GM18519 (cell line): Measurements from ENCODE around the gene UBA6.
A peak's percentile ranks its signal among the peaks of the same experiment; 100 is the strongest.
"Not testable (repeated sequence)": the region's sequence is repeated elsewhere in the genome, so short reads cannot be mapped to it uniquely, and the experiment has no call there.

Source experiments
- ATAC-seq: cut with Tn5 transposase; IDR thresholded peaks from one replicate; pipeline ENCODE4 v1.9.1; 2021; ENCODE audit warnings: mild to moderate bottlenecking, moderate library complexity; ENCODE audit not compliant: unreplicated experiment, low FRiP score

UBA6 gene

GRCh38 chr4:67700738-67701516 is at the start of gene UBA6:
Gene UBA6 (minus strand): TSS chr4:67701155. CDS start chr4:67701119, 36 bp downstream.
- ATAC-seq = peak; percentile 97

GRCh38 chr4:67750691-67751090 is 49.7 kb upstream of the UBA6 start:
- no peak for ATAC-seq

- ATAC-seq = no peak
Measured at GRCh38 chr4:67749286-67749685, 48.3 kb upstream of the UBA6 start.

DNA sequence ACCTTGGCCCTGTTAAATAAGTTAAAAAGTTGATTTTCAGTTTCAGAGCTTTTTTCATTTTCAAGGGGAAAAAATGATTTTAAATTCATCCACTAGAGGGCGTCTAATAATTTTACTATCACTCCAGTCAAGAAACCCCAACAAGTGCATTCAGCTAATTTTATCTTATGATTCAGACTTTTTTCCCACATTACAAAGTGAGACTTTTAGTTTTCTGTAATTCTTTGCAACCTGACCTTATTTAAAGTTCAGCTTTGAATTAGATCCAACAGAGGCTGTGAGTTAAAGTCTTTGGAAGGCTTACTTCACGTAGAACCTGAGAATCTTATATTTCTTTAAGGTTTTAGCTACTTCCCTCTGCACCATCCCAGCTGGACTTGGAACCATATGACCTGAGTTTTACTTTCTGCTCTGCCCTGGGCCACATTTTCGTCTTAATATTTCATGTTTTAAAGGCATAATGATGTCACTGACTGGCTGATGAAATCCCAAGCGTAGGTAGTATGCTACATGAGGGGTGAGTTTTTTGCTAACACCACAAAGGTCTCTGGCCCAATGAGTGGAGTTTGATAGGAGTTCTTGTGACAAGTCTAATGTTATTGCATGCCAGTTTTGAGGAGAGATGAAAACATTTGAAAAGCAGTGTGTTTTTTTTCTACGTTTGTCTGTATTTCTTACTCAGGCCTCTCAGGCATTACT is 46.0 kb upstream of the UBA6 start:
- ATAC-seq = no peak

GRCh38 chr4:67744561-67745283 is 43.8 kb upstream of the UBA6 start:
- no peak for ATAC-seq

DNA sequence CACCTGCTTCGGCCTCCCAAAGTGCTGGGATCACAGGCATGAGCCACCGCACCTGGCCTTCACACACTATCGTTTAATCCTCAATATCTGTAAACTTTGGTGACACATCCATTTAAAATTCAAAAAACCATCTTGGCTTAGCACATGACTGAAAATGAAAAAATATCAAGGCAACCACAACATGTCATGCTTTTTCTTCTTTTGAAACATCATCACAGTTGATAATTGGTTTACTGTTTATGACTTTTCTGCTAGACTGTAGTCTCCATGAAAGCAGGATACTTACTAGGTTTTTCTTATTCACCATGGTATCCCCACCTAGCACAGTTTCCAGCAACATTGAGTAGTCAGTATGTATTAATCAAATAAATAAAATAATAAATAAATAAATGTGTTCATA is 42.2 kb upstream of the UBA6 start:
- no peak for ATAC-seq

DNA sequence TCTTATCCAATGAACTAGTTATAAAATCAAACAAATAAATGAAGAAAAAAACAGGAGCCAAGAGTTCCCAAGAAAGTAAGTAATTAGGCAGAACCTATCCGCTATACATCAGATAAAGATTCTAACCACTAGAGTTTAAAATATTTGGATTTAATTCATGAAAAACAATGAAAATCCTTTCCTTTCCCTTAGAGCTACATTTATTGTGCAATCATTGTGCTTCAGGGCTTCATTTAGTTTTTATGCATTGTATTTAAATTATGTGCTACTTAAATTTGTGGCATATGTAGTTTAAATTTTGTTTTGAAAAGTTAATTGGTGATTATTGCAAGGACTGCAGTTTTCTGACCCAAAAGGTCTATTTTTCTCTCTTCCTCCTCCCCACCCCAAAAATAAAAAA is 35.3 kb upstream of the UBA6 start:
- ATAC-seq = no peak

- no peak for ATAC-seq
Measured at GRCh38 chr4:67735325-67735724, 34.4 kb upstream of the UBA6 start.

DNA sequence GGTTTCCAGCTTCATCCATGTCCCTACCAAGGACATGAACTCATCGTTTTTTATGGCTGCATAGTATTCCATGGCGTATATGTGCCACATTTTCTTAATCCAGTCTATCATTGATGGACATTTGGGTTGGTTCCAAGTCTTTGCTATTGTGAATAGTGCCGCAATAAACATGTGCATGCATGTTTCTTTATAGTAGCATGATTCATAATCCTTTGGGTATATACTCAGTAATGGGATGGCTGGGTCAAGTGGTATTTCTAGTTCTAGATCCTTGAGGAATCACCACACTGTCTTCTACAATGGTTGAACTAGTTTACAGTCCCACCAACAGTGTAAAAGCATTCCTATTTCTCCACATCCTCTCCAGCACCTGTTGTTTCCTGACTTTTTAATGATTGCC is 29.6 kb upstream of the UBA6 start:
- not testable (repeated sequence) for ATAC-seq

DNA sequence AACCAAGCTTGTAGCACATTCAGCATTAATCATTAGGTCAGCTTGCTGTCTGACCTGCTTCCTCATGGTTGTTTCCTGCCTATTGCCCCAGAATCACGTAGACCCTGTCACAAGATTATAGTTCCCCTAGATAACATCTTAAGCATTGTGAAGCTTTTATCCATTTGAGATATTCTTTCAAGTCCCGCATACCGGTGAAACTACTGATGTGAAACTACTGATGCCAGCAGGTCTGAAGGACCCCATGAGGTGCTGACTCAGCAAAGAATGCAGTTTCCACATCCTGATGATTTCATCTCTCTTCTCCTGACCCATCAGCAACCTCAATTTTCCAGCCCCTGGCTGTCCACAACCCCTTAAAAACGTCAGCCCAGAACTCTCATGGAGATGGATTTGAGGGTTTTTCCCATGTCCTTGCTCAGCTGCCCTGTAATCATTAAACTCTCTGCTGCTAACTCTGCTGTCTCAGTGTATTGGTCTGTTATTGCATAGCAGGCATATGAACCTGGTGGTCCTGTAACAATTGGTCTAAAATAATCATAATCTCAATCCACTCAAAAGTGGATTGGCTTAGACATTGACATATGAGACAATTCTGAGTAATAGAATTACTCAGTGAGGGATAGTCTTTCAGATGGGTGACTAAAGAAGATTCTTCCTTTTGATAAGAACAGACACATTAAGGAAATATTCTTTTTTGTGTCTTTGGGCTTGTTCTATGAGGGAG is 26.3 kb upstream of the UBA6 start:
- ATAC-seq = no peak

DNA sequence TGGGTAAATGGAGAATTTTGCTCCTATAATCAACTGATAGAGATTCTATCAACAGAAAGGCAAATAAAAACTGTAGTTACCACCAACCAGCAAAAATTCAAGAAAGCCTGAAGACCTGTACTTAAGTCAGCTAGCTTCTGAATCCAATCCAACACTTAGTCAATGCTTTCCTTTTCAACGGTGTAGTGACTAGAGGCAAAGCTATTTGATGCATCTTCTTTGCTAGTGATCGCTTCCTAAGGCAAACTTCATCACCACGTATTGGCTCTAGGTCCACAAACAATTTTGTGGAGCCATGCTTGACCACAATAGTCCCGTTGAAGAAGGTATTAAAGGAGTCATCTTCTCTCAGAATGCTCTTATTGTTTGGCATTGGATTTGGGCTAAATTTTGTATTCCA is 25.0 kb upstream of the UBA6 start:
- no peak for ATAC-seq

DNA sequence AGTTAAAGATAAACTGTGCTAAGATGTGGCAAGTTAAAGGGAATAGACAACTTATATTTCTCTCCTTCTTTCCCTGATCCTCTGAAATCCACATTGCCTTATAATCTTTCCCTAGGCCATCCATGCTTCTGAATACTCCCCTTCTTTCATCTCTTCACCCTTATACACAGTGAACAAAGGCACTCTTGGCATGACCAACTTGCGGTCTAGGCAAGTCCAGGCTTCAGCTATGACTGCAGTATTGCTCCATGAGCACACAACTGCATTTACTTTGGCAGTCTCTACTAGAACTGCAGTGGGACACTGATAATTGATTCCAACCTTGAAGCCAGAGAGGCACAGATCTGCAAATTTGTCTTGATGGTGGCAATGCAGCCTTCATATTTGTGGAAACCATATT is 24.2 kb upstream of the UBA6 start:
- no peak for ATAC-seq

- ATAC-seq = no peak
Measured at GRCh38 chr4:67723949-67724348, 23.0 kb upstream of the UBA6 start.

- ATAC-seq = no peak
Measured at GRCh38 chr4:67723341-67723740, 22.4 kb upstream of the UBA6 start.

DNA sequence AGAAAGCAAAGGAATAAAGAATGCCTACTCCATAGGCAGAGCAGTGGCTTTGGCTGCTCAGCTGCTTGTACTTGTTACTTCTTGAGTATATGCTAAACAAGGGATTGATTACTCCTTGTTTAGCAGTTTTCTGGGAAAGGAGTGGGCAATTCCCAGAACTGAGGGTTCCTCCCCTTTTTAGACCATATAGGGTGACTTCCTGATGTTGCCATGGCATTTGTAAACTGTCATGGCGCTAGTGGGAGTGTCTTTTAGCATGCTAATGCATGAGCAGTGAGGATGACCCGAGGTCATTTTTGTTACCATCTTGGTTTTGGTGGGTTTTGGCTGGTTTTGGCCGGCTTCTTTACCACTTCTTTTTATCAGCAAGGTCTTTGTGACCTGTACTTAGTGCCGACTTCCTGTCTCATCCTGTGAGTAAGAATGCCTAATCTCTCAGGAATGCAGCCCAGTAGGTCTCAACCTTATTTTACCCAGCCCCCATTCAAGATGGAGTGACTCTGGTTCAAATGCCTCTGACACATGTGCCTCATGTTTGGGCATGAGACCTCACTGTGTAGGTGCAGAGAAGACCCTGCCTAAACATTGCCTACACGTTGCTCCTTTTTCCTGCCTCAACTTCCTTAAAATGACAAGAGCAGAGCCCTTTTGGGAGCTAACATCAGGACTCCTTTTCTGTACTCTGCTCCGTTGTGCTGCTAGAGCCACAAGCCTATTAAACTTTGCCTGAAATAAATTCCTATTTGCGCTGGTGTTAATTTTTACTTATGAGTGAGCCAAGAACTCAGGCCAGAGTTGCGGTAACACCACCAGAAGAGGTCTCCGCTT is 21.0 kb upstream of the UBA6 start:
- no peak for ATAC-seq

DNA sequence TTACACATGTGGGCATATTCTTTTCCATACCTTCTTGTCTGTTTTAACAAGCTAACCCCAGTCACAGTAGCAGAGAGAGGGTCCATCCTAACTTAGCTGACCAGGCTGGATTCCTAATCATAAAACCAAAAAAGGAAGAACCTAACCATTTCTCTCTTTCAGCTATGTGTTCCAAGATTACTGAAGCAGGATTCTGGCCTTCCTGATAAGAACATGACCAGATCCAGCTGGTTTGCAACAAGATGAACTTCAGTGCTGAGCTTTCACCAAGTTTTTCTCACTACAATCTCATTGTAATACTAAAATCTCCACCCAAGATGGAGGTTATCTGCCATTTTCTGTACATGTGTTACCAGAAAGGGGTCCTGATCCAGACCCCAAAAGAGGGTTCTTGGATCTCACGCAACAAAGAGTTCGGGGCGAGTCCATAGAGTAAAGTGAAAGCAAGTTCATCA is 20.4 kb upstream of the UBA6 start:
- no peak for ATAC-seq

DNA sequence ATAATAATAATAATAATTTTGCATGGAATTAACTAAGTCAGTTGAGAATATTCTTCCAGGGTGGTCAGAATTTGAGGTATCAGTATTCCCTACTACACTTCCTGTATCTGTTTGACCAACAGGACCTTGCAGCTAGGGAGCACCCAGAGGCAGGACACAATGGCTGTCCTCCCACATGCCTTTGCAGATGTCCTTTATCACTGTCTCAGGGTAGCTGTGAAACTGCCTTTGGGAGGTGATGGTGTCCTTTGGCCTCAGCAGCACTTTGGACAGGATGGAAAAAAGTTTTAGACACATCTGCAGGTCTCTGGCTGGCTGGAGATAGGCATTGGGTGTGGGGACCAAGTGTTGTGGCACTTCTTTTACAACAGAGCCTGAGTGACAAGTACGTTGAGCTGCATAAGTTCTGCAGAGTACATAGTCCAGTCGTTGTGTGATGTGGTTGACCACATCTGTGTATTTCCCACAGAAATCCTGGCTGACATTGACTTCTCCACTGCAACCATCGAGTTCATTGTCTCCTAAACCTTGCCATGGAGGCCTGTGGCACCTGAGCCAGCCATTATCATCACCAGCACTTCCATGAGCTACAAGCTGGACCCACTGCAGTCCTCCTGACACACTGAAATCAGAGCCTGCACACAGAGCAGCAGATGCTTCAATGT is 19.1 kb upstream of the UBA6 start:
- no peak for ATAC-seq

DNA sequence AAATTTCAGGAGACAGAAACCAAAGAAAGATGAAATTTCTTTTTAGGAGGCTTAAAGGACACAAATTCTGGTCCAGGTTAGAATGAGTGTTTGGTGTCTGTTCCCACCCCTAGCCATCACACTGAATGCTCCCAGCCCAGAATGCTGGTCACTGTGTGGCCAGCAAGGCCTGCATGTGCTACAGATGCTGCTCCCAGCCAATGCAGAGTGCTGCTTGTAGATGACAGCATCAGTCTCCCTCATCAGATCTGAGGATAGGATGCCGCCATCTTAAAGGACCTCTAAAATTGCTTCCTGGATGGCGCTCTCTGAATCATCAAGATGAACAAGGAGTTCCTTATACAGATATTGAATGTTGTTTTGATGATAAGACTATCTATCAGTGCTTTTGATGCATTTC is 17.9 kb upstream of the UBA6 start:
- no peak for ATAC-seq

DNA sequence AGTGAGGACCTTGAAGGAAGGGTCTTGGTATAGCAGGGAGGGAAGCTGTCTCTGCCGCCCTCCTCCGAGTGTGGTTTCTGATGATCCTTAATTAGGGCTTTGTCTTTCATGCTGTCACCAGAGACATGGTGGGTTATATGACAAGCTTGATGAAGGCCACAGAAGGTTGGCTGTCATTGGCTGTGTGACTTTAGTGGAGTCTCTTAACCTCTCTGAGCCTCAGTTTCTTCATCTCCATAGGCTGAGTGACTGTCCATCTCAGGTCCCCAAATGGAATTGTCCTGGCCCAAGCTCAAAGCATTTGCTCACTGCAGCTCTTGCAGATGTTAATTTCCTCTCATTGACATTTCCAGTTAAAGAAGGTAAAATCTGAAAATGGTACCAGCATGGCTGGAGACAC is 16.6 kb upstream of the UBA6 start:
- ATAC-seq = no peak
